Activated naive CD8-positive, alpha-beta T cell treated with anti-CD3 and anti-CD28 coated beads, Interleukin-2, amount 50 U/mL, for 24 hours (primary cell): Measurements from ENCODE around the gene SNF8.
"Not testable (repeated sequence)": the region's sequence is repeated elsewhere in the genome, so short reads cannot be mapped to it uniquely, and the experiment has no call there.

Experiments used
- ATAC-seq: fragments of 150-1000 bp; cut with Tn5 transposase; one replicate; pipeline ENCODE4 v1.10.0; 2021
- DNase-seq: peaks from one replicate; pipeline ENCODE4 v3.0.0; 2021
- H3K27ac Mint-ChIP-seq: one replicate; pipeline ENCODE4 v1.8.0; 2021; ENCODE audit warnings: mild to moderate bottlenecking, mixed read lengths
- H3K27me3 Mint-ChIP-seq: one replicate; pipeline ENCODE4 v1.8.0; 2021; ENCODE audit warnings: mixed read lengths
- H3K36me3 Mint-ChIP-seq: one replicate; pipeline ENCODE4 v1.8.0; 2021; ENCODE audit warnings: low read depth, mixed read lengths
- H3K4me1 Mint-ChIP-seq: one replicate; pipeline ENCODE4 v1.8.0; 2021; ENCODE audit warnings: mixed read lengths
- H3K4me3 Mint-ChIP-seq: one replicate; pipeline ENCODE4 v1.8.0; 2021; ENCODE audit warnings: mild to moderate bottlenecking, moderate library complexity, mixed read lengths
- H3K9me3 Mint-ChIP-seq: one replicate; pipeline ENCODE4 v1.8.0; 2021; ENCODE audit warnings: mixed read lengths

The SNF8 gene

DNA sequence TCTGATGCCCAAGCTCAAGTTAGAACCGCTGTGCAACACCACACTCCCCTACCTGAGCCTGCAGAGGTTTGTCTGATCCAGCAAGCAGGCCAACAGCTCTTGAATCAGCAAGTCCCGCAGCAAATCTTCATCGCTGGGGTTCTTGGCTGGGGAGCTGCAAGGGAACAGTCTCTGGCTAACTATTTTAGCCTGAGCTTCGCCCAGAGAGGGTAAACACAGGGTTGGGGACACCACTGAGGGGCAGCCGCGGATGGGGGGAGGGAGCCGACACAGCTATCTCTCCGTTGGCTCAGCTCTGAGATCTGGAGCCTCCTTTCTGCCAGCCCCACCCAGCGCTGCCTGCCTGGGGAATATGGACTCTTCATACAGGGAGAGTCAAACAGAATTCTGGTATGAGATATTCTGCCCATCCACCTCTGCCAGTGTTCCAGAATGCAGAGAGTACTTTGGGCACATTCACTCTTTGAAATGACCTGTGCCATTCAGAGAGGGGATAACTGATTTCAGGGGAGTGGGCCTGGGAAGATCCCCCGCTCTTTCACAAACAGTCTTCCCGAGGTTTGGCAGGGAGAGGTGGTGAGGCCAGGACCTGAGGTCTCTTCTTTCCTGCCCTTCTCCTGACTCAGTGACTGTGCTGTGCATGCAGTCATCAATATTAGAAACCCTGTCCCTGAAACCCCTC, 16.3 kb upstream of the SNF8 start:
- Mint-ChIP-seq H3K4me3 (no peak overlapping the region), H3K27ac (no peak overlapping the region), H3K9me3 (no peaks in the 10 kb centered on the region), H3K27me3 (peaks cover 41% of the 10 kb centered on the region), H3K4me1 (no peaks in the 10 kb centered on the region), H3K36me3 (no peaks in the 10 kb centered on the region)
- ATAC-seq: no peak
- DNase-seq: no peak

DNA sequence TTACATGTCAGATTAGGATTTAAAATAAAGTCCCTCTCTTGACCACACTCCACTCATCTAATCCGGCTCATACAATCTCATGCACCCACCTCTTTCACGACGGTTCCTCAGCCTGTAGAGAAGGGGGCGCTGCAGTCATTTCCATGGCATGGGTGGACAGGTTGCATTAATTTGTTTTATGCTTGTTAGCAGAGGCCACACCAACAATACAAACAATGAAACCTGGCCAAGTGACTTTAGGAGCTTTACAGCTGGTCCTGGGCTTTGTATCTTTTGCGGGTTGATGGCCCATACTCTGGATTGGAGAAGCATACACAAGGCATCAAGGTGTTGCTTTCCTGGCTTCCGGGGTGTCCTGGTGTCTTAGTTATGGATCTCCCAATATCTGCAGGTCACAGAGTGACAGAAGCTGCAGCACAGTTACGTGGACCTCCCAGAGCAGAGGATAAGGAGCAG, 9.7 kb upstream of the SNF8 start:
- peaks cover 25% of the 10 kb centered on the region for H3K27me3 Mint-ChIP-seq
- H3K27ac Mint-ChIP-seq: no peak overlapping the region

GRCh38 chr17:48952904-48953303, 8.3 kb upstream of the SNF8 start:
- no peak overlapping the region for H3K4me3 Mint-ChIP-seq
- peak; percentile 30 for DNase-seq
- H3K4me1 Mint-ChIP-seq: peaks cover 6% of the 10 kb centered on the region
- H3K27ac Mint-ChIP-seq: no peak overlapping the region
- no peaks in the 10 kb centered on the region for H3K36me3 Mint-ChIP-seq
- H3K9me3 Mint-ChIP-seq: no peaks in the 10 kb centered on the region
- ATAC-seq: peak; percentile 79
- H3K27me3 Mint-ChIP-seq: peaks cover 18% of the 10 kb centered on the region

More for the DNA sequence above, 9.7 kb upstream of the SNF8 start:
- no peak overlapping the region for H3K4me3 Mint-ChIP-seq
- peaks cover 6% of the 10 kb centered on the region for H3K4me1 Mint-ChIP-seq
- no peak for ATAC-seq
- H3K9me3 Mint-ChIP-seq: no peaks in the 10 kb centered on the region
- no peak for DNase-seq
- H3K36me3 Mint-ChIP-seq: no peaks in the 10 kb centered on the region

- no peaks in the 10 kb centered on the region for H3K9me3 Mint-ChIP-seq
- ATAC-seq (no peak), DNase-seq (no peak)
- no peak overlapping the region for H3K4me3 Mint-ChIP-seq
- peaks cover 16% of the 10 kb centered on the region for H3K27me3 Mint-ChIP-seq
- H3K4me1 Mint-ChIP-seq: peaks cover 6% of the 10 kb centered on the region
- no peaks in the 10 kb centered on the region for H3K36me3 Mint-ChIP-seq
- no peak overlapping the region for H3K27ac Mint-ChIP-seq
Observed at GRCh38 chr17:48951572-48951971, 6.9 kb upstream of the SNF8 start.

GRCh38 chr17:48945261-48945651, 614 bp upstream of the SNF8 start:
- H3K36me3 Mint-ChIP-seq: peaks cover 13% of the 10 kb centered on the region
- H3K9me3 Mint-ChIP-seq, H3K27me3 Mint-ChIP-seq, DNase-seq, ATAC-seq: not testable (repeated sequence)
- H3K27ac Mint-ChIP-seq: peak overlapping the region; percentile 91
- peak overlapping the region; percentile 98 for H3K4me3 Mint-ChIP-seq
- peaks cover 23% of the 10 kb centered on the region for H3K4me1 Mint-ChIP-seq

- ATAC-seq (no peak), DNase-seq (no peak)
- Mint-ChIP-seq H3K4me1 (peaks cover 2% of the 10 kb centered on the region), H3K27ac (peak overlapping the region; percentile 27), H3K4me3 (no peak overlapping the region), H3K36me3 (peaks cover 50% of the 10 kb centered on the region), H3K9me3 (no peaks in the 10 kb centered on the region), H3K27me3 (no peaks in the 10 kb centered on the region)
Observed at GRCh38 chr17:48933035-48933434, 11.6 kb downstream of the SNF8 start.

DNA sequence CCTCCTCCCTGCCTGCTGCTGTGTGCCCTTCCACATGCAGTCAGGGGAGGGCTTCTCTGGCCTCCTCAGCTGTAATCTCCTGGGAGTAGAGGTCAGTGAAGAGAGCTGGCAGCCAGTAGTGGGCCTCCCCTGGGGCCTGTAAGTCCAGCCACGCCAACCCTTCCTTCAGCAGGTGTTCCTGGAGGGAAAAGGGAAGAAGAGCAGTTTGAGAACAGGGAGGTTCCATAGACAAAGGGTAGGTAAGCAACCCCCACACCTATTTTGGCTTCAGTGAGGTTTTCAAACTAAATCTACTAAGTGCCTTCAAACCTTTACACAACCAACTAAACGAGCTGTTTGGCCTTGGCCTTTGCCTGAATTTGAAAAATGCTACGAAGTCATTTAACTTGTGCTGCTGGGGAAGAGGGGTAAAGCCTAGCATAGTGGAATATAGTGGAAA, 14.2 kb downstream of the SNF8 start:
- H3K27ac Mint-ChIP-seq: peak overlapping the region; percentile 65
- no peaks in the 10 kb centered on the region for H3K9me3 Mint-ChIP-seq
- no peak for ATAC-seq
- H3K4me3 Mint-ChIP-seq: no peak overlapping the region
- H3K27me3 Mint-ChIP-seq: no peaks in the 10 kb centered on the region
- peaks cover 4% of the 10 kb centered on the region for H3K4me1 Mint-ChIP-seq
- H3K36me3 Mint-ChIP-seq: peaks cover 54% of the 10 kb centered on the region
- DNase-seq: no peak

DNA sequence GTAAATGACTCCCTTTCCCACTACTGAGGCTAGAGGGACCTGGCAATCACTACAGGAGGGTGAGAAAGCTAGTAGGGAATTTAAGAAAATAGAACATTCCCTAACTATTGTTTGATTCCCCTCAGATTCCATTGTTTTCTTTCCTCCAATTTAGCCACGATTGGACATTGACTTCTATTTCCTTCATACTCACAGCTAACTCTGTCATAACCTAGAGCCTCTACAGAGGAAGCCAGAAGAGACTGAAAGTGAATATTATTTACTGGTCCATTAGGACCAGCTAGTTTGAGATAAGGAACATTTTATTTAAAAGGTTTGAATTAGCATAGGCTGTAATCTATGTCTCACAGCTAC, 14.9 kb downstream of the SNF8 start:
- Mint-ChIP-seq H3K27me3 (no peaks in the 10 kb centered on the region), H3K4me1 (peaks cover 7% of the 10 kb centered on the region), H3K36me3 (peaks cover 55% of the 10 kb centered on the region), H3K4me3 (no peak overlapping the region), H3K9me3 (no peaks in the 10 kb centered on the region), H3K27ac (no peak overlapping the region)
- ATAC-seq: no peak
- DNase-seq: no peak

DNA sequence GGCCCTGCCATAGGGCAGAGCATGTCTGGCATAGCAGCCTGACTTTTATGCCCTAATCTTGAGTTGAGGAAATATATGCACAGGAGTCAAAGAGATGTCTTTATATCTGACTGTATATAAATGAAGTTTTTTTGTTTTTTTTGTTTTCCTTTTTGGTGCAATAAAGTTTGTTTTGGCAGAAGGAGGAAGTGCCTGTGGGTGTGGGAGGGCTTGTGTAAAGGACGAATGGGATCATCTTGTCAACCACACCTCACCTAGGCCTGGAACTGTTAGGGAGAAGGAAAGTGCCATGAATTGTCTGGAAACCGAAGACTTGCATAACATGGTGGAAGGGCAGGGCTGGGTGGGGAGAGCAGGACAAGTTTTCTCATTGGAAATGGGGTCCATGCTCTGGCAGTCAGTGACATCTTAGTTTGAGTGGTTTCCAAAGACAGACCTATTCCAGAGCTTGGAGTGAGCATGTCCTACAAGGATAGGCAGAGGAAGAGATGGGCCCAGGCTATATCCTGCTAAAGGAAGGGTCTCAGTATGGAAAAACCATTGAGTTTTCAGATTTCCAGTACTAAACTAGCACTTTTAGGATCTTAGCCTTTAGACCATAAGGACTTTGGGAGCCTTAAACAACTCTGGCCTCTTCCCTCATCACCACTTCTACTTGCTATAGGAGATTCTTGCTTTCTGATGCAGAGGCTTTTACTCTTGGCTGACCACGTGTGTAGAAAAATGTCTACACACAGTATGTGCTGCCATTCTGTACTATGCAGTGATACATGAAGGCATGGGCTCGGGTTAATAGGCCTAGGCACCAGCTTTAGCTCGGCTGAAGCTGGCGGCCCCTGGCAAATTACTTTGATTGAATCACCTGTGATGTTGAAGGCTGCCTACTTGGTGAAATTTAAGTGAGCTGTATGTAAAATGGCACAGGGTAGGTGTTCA, 15.5 kb downstream of the SNF8 start:
- DNase-seq (no peak), ATAC-seq (no peak)
- Mint-ChIP-seq H3K9me3 (no peaks in the 10 kb centered on the region), H3K4me1 (peaks cover 7% of the 10 kb centered on the region), H3K27me3 (no peaks in the 10 kb centered on the region), H3K36me3 (peaks cover 55% of the 10 kb centered on the region), H3K27ac (peak overlapping the region; percentile 68), H3K4me3 (no peak overlapping the region)

- peak; percentile 9 for ATAC-seq
- no peak for DNase-seq
- Mint-ChIP-seq H3K27ac (peak overlapping the region; percentile 19), H3K4me3 (no peak overlapping the region), H3K36me3 (peaks cover 48% of the 10 kb centered on the region), H3K9me3 (no peaks in the 10 kb centered on the region), H3K4me1 (peaks cover 7% of the 10 kb centered on the region), H3K27me3 (no peaks in the 10 kb centered on the region)
Observed at GRCh38 chr17:48927978-48928745, 16.5 kb downstream of the SNF8 start.

- ATAC-seq (no peak), DNase-seq (no peak)
- Mint-ChIP-seq H3K9me3 (no peaks in the 10 kb centered on the region), H3K36me3 (peaks cover 42% of the 10 kb centered on the region), H3K4me3 (no peak overlapping the region), H3K4me1 (peaks cover 6% of the 10 kb centered on the region), H3K27ac (peak overlapping the region; percentile 19), H3K27me3 (no peaks in the 10 kb centered on the region)
Observed at GRCh38 chr17:48925991-48926342, 18.7 kb downstream of the SNF8 start.

DNA sequence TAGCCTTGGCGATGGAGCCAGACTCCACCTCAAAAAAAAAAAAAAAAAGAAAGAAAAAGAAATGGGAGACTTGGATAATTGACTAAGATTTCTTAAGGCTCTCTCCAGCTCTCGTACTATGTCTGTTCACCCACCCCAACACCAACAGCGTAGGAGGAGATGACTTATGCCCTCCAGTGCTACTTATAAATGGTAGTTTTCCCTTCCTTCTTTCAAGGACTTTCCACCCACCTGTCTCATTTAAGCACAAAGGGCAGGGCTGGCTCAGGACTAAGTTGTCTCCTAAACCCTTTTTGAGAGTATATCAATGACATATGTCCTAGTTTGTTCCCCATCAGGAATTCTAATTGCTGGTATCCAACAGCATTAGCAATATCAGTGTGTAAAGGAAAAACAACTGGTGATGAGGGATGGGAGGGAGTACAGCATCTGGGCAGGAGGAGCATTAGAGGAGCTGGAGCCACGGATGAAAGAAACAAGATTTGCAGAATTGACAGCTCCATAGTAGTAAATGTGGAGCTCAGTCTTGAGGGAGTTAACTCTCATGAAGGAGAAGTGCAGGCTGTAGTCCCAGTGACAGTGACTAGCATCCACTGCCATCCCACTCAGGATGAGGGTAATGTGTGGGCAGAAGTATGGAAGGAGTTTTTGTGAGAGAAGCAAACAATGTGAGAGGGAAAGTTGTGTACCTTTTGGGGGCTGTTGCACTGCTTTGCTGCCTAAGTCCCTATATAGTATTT, 19.2 kb downstream of the SNF8 start:
- Mint-ChIP-seq H3K4me3 (no peak overlapping the region), H3K27ac (peak overlapping the region; percentile 19), H3K9me3 (no peaks in the 10 kb centered on the region), H3K4me1 (peaks cover 6% of the 10 kb centered on the region), H3K27me3 (no peaks in the 10 kb centered on the region), H3K36me3 (peaks cover 46% of the 10 kb centered on the region)
- ATAC-seq (peak; percentile 25), DNase-seq (no peak)

DNA sequence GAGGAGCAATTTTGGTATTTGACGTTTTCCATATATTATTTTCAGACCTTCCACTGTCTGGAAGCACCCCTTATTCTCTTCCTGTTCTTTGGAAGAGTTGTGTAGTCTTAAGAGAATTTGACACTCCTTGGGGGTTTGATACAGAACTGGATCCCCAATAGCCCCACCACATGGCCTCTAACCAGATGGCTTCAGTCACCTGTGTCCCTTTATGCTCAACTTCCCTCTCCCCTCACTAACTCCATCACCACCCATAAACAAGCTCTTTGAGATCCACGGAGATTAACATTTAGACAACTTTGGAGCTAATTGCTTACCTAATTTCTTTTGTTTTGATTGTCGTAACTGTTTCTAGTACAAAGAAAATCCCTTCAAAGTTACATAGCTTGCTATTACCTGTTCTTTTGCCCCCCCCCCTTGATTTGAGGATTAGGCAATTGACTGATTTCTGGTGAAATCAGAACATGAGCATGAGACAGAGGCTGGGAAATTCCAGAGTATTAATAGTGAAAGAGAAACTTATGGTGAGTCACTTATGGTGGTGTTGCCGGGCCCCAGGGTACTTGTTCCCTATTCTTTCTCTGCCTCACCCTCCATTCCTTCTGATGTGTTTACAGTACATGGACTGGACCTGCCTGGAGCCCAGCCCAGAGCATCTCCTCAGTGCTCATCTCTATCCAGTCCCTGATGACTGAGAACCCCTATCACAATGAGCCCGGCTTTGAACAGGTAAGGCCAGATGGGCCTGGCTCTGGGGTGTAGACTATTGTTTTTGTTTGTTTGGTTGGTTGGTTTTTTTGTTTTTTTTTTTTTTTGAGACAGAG, 29.0 kb downstream of the SNF8 start:
- H3K27me3 Mint-ChIP-seq: no peaks in the 10 kb centered on the region
- H3K36me3 Mint-ChIP-seq: peaks cover 59% of the 10 kb centered on the region

More for the DNA sequence above, 29.0 kb downstream of the SNF8 start:
- ATAC-seq (peak; percentile 98), DNase-seq (peak; percentile 49)
- Mint-ChIP-seq H3K27ac (peak overlapping the region; percentile 93), H3K9me3 (no peaks in the 10 kb centered on the region), H3K4me3 (peak overlapping the region; percentile 79), H3K4me1 (peaks cover 64% of the 10 kb centered on the region)
